Measurements from ENCODE around the gene ETNK1.

Gene ETNK1

DNA sequence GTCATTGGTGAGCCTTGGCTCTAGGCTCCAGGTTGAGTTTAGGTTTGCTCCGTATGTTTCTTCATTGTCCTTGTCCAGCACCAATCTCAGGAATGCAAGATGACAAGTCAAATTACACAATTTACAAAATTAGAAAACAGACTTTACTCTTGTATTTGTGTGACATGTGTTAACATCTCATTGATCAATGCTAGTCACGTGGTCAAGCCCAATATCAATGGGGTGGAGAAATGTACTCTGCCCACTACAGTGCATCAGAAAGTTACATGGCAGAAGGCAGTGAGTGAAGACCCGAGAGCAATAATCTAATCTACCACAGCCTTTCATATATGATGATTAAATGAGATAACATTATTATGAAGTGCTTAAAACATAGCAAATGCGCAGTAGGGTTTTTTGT lies 94.8 kb downstream of the ETNK1 start:
- no peak overlapping the region for H3K4me3 ChIP-seq (replicated peaks; ENCODE audit: insufficient read depth, low read length)
- DNase-seq (ENCODE audit: low read depth in 1 of 2, low spot score in 1 of 2): no peak
- no peak for TF ChIP-seq SPI1 (IDR thresholded peaks at IDR 0.05; ENCODE audit: borderline replicate concordance, low read depth)
- TF ChIP-seq, protein P1, sequence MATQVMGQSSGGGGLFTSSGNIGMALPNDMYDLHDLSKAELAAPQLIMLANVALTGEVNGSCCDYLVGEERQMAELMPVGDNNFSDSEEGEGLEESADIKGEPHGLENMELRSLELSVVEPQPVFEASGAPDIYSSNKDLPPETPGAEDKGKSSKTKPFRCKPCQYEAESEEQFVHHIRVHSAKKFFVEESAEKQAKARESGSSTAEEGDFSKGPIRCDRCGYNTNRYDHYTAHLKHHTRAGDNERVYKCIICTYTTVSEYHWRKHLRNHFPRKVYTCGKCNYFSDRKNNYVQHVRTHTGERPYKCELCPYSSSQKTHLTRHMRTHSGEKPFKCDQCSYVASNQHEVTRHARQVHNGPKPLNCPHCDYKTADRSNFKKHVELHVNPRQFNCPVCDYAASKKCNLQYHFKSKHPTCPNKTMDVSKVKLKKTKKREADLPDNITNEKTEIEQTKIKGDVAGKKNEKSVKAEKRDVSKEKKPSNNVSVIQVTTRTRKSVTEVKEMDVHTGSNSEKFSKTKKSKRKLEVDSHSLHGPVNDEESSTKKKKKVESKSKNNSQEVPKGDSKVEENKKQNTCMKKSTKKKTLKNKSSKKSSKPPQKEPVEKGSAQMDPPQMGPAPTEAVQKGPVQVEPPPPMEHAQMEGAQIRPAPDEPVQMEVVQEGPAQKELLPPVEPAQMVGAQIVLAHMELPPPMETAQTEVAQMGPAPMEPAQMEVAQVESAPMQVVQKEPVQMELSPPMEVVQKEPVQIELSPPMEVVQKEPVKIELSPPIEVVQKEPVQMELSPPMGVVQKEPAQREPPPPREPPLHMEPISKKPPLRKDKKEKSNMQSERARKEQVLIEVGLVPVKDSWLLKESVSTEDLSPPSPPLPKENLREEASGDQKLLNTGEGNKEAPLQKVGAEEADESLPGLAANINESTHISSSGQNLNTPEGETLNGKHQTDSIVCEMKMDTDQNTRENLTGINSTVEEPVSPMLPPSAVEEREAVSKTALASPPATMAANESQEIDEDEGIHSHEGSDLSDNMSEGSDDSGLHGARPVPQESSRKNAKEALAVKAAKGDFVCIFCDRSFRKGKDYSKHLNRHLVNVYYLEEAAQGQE (IDR thresholded peaks at IDR 0.05; ENCODE audit: insufficient replicate concordance, low read depth): no peak
- TF ChIP-seq, protein P2, sequence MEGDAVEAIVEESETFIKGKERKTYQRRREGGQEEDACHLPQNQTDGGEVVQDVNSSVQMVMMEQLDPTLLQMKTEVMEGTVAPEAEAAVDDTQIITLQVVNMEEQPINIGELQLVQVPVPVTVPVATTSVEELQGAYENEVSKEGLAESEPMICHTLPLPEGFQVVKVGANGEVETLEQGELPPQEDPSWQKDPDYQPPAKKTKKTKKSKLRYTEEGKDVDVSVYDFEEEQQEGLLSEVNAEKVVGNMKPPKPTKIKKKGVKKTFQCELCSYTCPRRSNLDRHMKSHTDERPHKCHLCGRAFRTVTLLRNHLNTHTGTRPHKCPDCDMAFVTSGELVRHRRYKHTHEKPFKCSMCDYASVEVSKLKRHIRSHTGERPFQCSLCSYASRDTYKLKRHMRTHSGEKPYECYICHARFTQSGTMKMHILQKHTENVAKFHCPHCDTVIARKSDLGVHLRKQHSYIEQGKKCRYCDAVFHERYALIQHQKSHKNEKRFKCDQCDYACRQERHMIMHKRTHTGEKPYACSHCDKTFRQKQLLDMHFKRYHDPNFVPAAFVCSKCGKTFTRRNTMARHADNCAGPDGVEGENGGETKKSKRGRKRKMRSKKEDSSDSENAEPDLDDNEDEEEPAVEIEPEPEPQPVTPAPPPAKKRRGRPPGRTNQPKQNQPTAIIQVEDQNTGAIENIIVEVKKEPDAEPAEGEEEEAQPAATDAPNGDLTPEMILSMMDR (IDR thresholded peaks at IDR 0.05; ENCODE audit: insufficient read depth, low read length): no peak
- TF ChIP-seq GABPA (IDR thresholded peaks at IDR 0.05; ENCODE audit: low read depth): no peak
- no peak for TF ChIP-seq POLR2AphosphoS5 (IDR thresholded peaks at IDR 0.05; ENCODE audit: low read depth)
- no peaks in the 10 kb centered on the region for H3K27me3 ChIP-seq (ENCODE audit: insufficient read depth, poor library complexity, severe bottlenecking)
- no peak overlapping the region for H3K27ac ChIP-seq (replicated peaks)

DNA sequence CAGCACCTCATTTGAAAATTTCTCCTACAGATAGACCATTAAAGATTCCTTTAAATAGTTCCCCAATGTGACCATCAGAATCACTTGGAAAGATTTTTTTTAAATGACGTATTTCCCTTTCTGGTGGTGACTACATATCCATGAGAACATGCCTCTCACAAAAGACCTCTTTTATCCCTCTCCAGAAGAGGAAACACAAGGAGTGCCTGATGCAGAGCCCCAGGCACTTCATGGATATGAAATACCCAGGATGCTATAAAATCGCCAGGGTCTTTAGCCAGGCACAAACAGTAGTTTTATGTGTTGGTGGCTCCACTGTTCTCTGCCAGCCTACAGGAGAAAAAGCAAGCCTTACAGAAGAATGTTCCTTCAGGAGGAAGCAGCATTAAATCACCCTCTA lies 97.1 kb downstream of the ETNK1 start:
- H3K27me3 ChIP-seq (ENCODE audit: insufficient read depth, poor library complexity, severe bottlenecking): no peaks in the 10 kb centered on the region
- H3K27ac ChIP-seq (replicated peaks): no peak overlapping the region
- no peak overlapping the region for H3K4me3 ChIP-seq (replicated peaks; ENCODE audit: insufficient read depth, low read length)
- TF ChIP-seq POLR2AphosphoS5 (IDR thresholded peaks at IDR 0.05; ENCODE audit: low read depth) (no peak), GABPA (IDR thresholded peaks at IDR 0.05; ENCODE audit: low read depth) (no peak), SPI1 (IDR thresholded peaks at IDR 0.05; ENCODE audit: borderline replicate concordance, low read depth) (no peak)
- TF ChIP-seq, protein P1 (IDR thresholded peaks at IDR 0.05; ENCODE audit: insufficient replicate concordance, low read depth): no peak
- TF ChIP-seq, protein P2 (IDR thresholded peaks at IDR 0.05; ENCODE audit: insufficient read depth, low read length): no peak
- no peak for DNase-seq (ENCODE audit: low read depth in 1 of 2, low spot score in 1 of 2)

DNA sequence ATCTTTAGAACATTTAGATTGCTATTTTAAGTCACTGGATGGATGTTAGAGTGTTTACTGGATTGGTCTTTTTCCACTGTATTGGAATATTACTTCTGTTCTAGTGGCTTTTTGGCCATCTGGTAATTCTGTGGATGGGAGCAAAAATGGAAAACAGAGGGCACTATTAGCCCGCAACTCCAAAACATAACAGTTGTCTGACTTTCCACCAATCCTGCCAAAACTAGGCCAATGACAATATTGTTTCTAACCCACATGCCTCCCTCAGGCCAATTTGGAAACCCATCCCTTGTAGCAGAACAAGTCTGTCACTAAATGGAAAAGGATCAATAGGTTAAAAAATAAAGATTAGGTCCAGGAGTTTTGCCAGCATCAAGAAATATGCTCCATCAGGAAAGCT lies 97.8 kb downstream of the ETNK1 start:
- Histone ChIP-seq H3K27me3 (ENCODE audit: insufficient read depth, poor library complexity, severe bottlenecking) (no peaks in the 10 kb centered on the region), H3K27ac (replicated peaks) (no peak overlapping the region), H3K4me3 (replicated peaks; ENCODE audit: insufficient read depth, low read length) (no peak overlapping the region)
- TF ChIP-seq POLR2AphosphoS5 (IDR thresholded peaks at IDR 0.05; ENCODE audit: low read depth) (no peak), SPI1 (IDR thresholded peaks at IDR 0.05; ENCODE audit: borderline replicate concordance, low read depth) (no peak), GABPA (IDR thresholded peaks at IDR 0.05; ENCODE audit: low read depth) (no peak)
- TF ChIP-seq, protein P1 (IDR thresholded peaks at IDR 0.05; ENCODE audit: insufficient replicate concordance, low read depth): no peak
- TF ChIP-seq, protein P2 (IDR thresholded peaks at IDR 0.05; ENCODE audit: insufficient read depth, low read length): no peak
- no peak for DNase-seq (ENCODE audit: low read depth in 1 of 2, low spot score in 1 of 2)
